M059J (cell line): ENCODE data around the gene BEAN1. TPM values are rescaled to one million over a fixed set of nuclear protein-coding genes. Genes with fewer than 3 reads are reported as not detected.

Source experiments
- DNase-seq: peaks from one replicate; pipeline ENCODE4 v3.0.0-alpha.2; 2012; ENCODE audit warnings: low read depth
- total RNA-seq: library from RNA; depleted of rRNA; stranded (reverse); fragments of >200 nt; shearing (Covaris generic); gene quantifications from 2 replicates; pipeline ENCODE4 v1.2.3, GENCODE V29; 2014

BEAN1 gene
- total RNA-seq, 1 experiment from 2014 or later: not detected

DNA sequence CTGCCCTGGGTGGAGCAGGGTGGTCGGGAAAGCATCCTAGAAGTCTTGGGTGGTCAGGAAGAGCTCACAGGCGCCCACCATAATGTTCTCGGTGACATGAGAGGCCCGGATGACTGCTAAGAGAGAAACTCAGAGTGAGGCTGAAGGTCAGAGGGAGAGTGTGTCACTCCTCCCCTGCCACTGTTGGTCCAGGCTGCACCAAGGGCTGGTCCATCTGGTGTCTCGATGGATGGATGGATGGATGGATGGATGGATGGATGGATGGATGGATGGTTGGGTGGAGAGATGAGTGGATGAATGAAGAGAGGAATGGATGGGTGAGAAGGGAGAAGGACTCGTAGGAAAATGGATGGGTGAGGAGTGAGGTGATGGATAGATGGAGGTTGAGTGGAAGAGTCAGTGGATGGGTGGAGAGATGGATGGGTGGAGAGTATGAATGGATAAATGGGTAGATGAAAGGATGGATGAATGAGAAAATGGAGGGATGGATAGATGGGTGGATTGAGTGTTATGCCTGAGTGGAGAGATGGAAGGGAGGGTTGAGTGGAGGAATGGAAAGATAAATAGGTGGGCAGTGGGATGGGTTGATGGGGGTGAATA is 43.0 kb downstream of the BEAN1 start:
- DNase-seq: no peak

- no peak for DNase-seq
Observed at GRCh38 chr16:66470556-66470955, 43.5 kb downstream of the BEAN1 start.

GRCh38 chr16:66471264-66471663 is 44.2 kb downstream of the BEAN1 start:
- DNase-seq: no peak

DNA sequence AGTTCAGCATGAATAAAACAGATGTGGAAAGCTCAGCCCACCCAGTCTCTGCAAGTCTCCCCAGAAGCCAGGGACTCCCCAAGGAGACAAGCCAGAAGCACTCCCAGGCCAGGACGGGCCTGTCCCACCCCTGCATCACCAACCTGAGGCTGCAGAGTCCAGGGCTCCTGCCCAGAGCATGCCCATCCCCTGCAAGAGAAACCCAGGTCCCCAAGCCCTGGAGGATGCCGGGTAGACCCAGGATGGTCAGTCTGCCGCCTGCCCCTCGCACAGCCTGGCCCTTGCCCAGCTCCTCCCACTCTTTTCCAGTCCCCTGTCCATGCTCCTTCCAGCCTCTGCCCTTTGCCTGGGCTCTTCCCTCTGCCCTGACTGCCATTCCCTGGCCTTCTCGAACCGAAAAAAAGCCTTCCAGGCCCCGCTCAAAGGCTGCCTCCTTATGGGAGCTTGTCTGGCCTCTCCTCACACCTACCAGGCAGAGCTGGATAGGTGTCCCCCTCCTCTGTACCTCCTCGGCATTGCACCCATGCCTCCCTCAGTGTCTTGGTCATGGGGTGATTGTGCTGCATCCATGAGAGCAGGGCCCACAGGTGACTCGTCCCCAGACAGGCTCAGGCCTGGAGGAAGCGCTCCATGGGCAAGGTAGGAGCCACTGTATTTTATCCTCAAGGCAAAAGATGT is 44.8 kb downstream of the BEAN1 start:
- peak; percentile 21 for DNase-seq

DNA sequence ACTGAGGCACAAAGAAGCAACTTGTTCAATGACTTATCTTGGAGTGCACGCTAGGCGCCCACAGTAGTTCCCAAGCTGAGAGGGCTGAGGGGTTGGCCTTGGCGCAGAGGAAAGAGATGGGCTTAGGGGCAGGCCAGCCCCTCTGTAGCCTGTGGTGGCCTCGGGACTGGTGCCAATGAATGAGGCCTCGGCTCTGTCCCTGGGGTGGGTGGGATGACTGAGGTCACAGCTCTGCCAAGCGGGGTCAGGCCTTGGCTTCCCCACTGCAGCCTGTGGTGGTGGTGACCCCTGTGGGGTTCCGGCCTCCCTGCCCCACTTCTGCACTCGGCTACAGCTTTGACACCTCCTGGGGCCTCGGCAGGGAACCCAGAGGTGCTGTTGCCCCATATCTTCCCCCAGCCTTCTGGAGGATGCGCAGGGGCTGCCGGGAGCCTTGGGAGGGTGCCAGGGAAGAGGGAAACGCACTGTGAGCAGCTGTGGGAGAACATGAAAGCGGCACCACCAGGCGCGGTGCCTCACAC is 46.0 kb downstream of the BEAN1 start:
- no peak for DNase-seq

- DNase-seq: peak; percentile 56
Observed at GRCh38 chr16:66473654-66474519, 46.8 kb downstream of the BEAN1 start.

DNA sequence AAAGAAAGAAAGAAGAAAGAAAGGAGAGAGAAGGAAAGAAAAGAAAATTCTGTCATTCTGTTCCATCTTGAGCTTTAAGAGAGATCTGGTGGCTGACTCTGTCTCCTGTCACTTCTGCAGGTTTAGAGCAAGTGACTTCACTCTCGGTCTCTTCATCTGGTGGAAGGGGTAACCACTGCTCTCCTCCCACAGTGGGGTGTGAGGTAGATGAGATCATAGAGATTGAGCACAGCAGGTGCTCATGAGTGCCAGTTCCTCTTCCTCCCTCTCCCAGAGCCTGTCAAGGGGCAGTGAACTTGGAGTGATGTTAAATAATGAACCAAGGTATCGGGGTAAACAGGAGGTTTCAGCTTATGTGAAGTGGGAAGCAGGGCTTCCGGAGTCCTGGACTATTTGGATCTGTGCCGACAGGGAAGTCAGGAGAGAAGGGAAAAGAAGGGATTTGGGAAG is 47.7 kb downstream of the BEAN1 start:
- DNase-seq: peak; percentile 39

- DNase-seq: no peak
Observed at GRCh38 chr16:66475232-66475631, 48.1 kb downstream of the BEAN1 start.

GRCh38 chr16:66476328-66477027 is 49.4 kb downstream of the BEAN1 start:
- DNase-seq: peak; percentile 12

- DNase-seq: no peak
Observed at GRCh38 chr16:66477028-66477515, 50.0 kb downstream of the BEAN1 start.

- peak; percentile 62 for DNase-seq
Observed at GRCh38 chr16:66478733-66479511, 51.8 kb downstream of the BEAN1 start.

DNA sequence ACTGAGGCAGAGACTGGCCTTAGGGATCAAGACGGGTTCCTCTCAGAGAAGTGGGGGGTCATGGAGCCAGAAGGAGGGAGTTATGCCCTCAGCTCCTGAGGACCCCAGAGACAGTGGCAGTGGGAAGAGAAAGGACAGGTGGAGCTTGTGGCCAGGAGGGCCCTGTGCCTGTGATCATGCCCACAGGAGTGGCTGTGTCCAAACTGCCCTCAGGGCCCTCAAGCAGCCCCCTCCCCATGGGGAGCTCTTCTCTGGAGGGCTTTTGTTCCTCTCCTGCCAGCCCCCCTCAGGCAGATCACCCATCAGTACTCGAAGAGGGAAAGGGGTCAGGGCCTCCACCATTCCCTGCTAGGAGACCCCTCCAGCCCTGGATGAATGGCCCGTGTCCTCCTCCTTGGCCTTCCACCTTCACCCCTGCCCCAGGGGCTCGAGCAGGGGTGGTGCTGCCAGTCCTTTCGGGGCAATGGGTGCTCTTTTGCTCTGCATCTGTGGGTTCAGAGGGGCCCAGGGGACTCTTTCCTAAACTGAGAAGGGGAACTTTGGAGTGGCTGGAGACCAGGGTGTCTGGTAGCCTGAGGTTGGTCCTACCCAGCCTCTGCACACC is 52.7 kb downstream of the BEAN1 start:
- no peak for DNase-seq

DNA sequence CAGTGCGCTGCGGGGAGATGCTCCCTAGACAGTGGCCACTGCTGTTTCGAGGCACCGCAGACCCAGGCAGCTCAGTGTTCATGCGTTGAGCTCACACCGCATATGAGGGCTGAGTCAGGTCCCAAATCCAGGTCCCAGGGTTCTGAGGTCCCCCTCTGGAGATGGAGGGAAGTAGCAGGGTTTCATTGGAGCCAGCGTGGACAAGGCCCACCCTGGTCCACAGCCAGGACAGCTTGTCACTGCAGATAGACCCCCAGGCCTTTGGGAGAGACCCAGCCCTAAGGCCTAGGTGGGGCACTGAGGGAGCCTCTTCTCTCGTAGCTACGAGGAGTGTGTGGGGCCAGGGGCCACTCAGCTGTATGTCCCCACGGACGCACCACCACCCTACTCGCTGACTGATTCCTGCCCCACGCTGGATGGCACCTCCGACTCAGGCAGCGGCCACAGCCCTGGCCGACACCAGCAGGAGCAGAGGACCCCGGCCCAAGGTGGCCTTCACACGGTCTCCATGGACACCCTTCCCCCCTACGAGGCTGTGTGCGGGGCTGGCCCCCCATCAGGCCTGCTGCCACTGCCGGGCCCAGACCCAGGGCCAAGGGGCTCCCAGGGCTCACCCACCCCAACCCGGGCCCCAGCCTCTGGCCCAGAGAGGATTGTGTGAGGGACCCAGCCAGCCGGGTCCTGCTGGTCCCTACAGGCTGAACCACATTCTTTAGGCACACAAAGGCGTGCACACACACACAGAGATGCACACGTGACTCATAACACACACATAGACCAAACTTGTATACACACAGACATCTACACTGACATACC is 53.4 kb downstream of the BEAN1 start:
- no peak for DNase-seq

DNA sequence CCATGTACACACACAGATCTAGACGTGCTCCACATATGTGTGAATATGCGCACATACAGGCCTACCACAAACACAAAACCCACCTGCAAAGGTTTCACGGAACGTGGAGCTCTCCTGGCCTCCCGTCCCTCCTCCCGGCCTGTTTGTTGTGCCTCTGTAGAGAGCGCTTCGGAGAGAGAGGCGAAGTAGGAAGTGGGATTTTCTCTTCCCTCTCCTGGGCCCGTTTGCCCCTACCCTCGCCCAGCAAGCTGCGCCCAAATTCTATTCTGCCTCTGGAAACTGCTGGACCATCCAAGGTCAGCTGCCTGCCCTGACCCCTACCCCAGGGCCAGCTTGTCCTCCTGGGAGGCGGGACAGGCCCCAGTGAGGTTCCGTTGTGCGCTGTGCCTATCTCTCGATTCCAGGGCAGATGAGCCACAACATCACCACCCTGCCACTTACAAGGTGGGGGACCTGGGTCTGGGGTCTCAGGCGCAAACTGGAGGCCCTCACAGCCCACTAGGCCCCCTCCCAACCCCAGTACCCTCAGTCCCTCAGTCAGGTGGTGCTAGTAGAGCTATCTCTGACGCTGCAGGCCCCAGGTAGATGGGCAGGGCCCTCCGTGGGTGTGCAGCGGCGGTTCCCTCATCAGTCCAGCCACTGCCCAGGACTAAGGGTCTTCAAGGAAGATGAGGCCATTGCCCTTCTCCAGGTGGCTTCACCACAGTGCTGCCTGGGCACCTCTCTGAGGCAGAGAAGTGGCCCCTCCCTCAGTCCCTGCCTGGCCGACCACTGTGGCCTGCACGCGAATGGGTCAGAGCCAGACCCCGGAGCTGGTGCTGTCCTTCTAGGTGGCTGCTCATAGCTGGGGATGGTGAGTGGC is 54.2 kb downstream of the BEAN1 start:
- DNase-seq: no peak

DNA sequence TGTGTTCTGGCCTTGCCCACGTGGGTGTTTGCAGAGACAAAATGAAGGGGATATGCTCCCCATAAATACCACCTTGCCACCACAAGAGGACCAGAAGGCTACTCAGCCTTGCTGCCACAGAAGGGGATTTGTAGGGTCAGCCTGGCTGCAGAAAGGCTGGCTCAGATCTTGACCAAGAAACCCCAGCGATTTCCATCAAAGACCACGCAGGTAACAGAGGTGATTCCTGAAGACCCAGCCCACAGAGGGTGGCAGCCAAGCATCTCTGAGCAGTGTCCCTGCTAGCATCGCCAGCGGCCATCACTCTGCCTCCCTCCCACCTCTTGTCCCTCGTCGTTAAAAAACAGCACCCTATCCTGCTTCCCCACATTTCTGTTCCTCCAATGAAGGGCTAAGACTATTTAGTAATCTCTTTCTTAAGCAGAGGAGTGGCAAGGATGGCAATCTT is 54.9 kb downstream of the BEAN1 start:
- DNase-seq: no peak

DNA sequence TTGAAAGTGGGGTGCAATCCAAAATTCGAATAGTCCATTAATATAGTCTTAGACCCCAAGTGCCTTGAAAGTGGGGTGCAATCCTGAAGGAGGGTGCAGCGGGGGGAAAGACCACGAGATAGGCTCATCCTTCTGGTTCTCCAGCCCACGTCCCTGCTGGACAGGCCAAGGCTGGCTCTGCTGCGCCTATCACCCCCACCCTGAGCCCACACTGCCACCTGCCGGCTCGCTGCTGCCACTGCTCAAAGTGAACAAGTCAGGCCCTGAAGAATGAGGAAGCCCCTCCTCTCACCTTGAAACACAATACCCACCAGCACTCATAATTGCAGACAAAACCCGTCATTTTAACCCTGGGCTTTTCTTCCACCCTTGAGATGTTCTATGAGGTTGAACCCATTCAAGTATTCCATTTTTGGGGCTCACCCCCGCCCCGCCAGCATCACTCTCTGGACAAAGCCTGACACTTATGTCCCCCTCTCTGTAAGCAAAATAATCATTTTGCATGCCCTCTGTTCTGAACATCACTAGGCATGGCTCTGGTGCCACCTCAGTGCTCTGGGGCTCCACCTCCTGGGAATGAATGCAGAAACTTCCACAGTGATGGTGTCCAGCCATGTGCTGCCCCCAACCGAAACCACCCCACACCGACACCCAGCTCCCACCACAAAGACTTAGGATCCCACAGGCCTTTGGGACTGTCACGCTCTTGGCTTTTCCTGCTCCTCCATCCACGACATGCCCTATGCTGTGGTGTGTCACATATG is 56.8 kb downstream of the BEAN1 start:
- DNase-seq: peak; percentile 68

DNA sequence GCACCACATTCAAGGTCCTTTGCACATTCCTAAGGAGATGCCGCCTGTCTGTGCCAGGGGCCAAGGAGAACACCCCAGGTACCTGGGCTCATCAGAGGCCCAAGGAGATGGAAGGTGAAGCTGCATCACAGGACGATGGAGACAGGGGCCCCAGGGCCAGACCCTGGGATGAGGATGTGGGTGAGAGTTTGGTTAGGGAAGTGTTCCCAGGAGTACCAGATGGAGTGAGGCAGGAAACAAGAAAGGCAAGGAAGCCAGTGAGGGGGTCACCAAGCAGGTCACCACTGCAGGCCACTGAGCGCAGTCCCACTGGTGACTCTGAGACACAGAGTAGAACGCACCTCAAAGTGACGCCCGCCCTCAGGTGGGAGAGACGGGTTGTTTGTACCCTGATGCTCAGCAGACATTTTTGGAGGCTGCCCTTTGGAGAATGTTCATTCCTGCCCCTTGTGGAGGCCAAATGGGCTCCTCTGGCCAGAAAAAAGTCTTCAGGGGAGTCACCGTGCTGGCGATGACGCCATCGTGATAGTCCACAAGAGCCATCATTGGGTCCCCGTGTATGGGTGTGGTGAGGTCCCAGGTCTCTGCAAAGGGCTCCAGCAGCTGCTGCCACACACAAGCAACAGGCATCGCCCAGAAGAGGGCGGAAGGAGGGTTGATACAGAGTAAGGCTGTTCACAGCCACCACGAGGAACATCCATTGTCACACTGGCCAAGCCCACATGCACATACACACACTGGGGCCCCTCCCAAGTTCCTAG is 57.5 kb downstream of the BEAN1 start:
- DNase-seq: no peak
